Mucosa of stomach (tissue), 1 donor: Measurements from ENCODE around the gene NLGN1.

Source experiments
- H3K27me3 ChIP-seq: one replicate; pipeline ENCODE4 v1.7.0; 2013; ENCODE audit warnings: mild to moderate bottlenecking, low read length; ENCODE audit not compliant: control insufficient read depth, insufficient read depth
- H3K36me3 ChIP-seq: one replicate; pipeline ENCODE4 v1.7.0; 2013; ENCODE audit warnings: low read length; ENCODE audit not compliant: control insufficient read depth, insufficient read depth
- H3K4me1 ChIP-seq: one replicate; pipeline ENCODE4 v1.7.0; 2013; ENCODE audit warnings: mild to moderate bottlenecking, low read length; ENCODE audit not compliant: control insufficient read depth, insufficient read depth
- H3K4me3 ChIP-seq: one replicate; pipeline ENCODE4 v1.7.0; 2013; ENCODE audit warnings: low read length
- H3K9ac ChIP-seq: one replicate; pipeline ENCODE4 v1.7.0; 2013; ENCODE audit warnings: mild to moderate bottlenecking, low read length, moderate library complexity
- H3K9me3 ChIP-seq: one replicate; pipeline ENCODE4 v1.7.0; 2013; ENCODE audit warnings: mild to moderate bottlenecking, low read length, moderate library complexity; ENCODE audit not compliant: control insufficient read depth
- donor health status: Pancreatic carcinoma.

NLGN1 gene

DNA sequence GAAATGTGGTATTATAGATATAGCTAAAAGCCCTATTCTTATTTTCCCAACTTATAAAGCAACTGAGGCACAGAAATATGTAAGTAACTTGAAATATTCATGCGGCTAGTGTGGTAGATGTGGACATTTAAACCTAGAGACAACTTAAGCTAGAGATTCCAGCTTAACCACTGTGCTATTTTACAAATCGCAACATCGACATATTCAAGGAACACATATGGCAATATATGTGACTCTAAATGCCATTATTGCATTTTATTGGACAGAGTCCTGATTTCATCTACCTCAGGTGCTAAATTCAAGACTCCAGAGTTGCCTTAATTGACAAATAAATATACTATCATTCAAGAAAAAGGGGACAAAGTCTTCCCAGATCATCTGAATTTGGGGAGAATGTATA is 442.3 kb downstream of the NLGN1 start:
- no peak overlapping the region for H3K9ac ChIP-seq

DNA sequence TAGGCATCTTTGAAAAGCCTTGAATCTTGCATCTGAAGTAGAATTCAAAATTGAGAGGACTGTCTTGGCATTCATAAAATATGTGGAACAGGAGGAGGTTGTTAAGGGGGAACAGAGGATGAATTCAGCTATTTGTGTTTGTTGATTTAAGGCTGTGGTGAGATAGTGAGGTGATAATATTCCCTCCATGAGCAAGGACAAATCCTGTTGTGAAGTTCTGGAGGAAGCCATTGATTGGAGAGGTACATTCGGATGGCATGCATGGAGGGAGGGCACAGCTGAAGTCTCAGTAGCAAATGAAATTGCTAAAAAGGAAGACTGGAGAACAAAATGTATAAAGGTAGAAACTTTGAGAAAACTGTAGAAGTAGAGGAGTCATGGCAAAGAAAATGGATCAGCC is 443.8 kb downstream of the NLGN1 start:
- no peaks in the 10 kb centered on the region for H3K27me3 ChIP-seq
- H3K9me3 ChIP-seq = no peaks in the 10 kb centered on the region
- no peaks in the 10 kb centered on the region for H3K36me3 ChIP-seq
- H3K4me1 ChIP-seq = no peaks in the 10 kb centered on the region
- no peak overlapping the region for H3K4me3 ChIP-seq
- H3K9ac ChIP-seq = no peak overlapping the region

More for the DNA sequence above, 442.3 kb downstream of the NLGN1 start:
- no peaks in the 10 kb centered on the region for H3K4me1 ChIP-seq
- H3K9me3 ChIP-seq = no peaks in the 10 kb centered on the region
- no peak overlapping the region for H3K4me3 ChIP-seq
- no peaks in the 10 kb centered on the region for H3K27me3 ChIP-seq
- no peaks in the 10 kb centered on the region for H3K36me3 ChIP-seq

DNA sequence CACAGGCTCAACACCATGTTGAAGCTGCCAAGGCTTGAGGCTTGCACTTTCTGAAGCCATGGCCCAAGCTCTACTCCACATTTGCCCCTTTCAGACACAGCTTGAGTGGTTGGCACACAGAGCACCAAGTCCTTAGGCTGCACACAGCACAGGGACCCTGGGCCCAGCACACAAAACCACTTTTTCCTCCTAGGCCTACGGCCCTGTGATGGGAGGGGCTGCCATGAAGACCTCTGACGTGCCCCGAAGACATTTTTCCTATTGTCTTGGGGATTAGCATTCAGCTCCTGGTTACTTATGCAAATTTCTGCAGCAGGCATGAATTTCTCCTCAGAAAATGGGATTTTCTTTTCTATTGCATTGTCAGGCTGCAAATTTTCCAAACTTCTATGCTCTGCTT is 445.5 kb downstream of the NLGN1 start:
- H3K9ac ChIP-seq = no peak overlapping the region
- H3K36me3 ChIP-seq = no peaks in the 10 kb centered on the region
- H3K4me1 ChIP-seq = no peaks in the 10 kb centered on the region
- H3K9me3 ChIP-seq = no peaks in the 10 kb centered on the region
- H3K27me3 ChIP-seq = no peaks in the 10 kb centered on the region
- no peak overlapping the region for H3K4me3 ChIP-seq

GRCh38 chr3:173846584-173846983 is 449.0 kb downstream of the NLGN1 start:
- no peak overlapping the region for H3K9ac ChIP-seq

GRCh38 chr3:173849489-173849888 is 451.9 kb downstream of the NLGN1 start:
- Histone ChIP-seq H3K36me3 (no peaks in the 10 kb centered on the region), H3K4me1 (no peaks in the 10 kb centered on the region), H3K9ac (no peak overlapping the region)

More at GRCh38 chr3:173846584-173846983, 449.0 kb downstream of the NLGN1 start:
- H3K27me3 ChIP-seq = no peaks in the 10 kb centered on the region
- H3K4me3 ChIP-seq = no peak overlapping the region
- H3K9me3 ChIP-seq = no peaks in the 10 kb centered on the region
- no peaks in the 10 kb centered on the region for H3K4me1 ChIP-seq
- H3K36me3 ChIP-seq = no peaks in the 10 kb centered on the region

DNA sequence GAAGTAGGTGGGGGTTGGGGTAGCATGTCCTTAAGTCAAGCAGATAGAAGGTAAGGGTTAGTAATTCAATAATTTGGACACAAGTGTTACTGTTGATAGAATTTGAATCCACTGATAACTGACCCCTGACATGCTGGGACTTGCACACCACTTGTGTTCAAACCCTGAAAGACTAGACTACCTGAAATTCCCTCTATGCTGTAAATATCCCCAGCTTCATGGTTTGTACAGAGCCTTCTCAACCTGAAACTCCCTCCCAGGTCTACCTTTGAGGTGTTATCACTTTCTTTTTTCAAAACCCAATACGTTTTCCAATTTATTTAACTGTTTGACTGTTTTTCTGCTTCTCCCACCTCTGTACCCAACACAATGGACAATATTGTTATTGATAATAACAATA is 459.6 kb downstream of the NLGN1 start:
- Histone ChIP-seq H3K4me1 (no peaks in the 10 kb centered on the region), H3K9me3 (no peaks in the 10 kb centered on the region), H3K9ac (no peak overlapping the region), H3K27me3 (no peaks in the 10 kb centered on the region), H3K36me3 (no peaks in the 10 kb centered on the region), H3K4me3 (no peak overlapping the region)

More at GRCh38 chr3:173849489-173849888, 451.9 kb downstream of the NLGN1 start:
- Histone ChIP-seq H3K9me3 (no peaks in the 10 kb centered on the region), H3K4me3 (no peak overlapping the region), H3K27me3 (no peaks in the 10 kb centered on the region)

DNA sequence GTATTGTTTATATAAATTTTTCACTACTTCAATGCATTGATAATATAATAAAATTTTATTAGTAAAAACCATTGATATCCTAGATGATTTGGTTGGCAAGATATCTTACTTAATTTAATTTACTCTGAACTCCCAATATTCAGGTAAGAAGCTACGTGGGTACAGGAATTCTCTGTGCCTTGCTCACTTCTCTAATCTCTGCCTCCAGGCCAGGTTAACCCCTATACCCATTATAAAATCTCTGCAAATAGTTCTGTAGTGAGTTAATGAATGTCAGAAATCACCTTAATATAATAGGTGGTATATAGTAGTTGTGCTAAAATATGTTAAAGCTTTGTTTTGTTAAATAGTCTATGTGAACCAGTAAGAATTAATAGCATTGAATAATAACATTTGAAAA is 465.2 kb downstream of the NLGN1 start:
- no peaks in the 10 kb centered on the region for H3K27me3 ChIP-seq
- no peaks in the 10 kb centered on the region for H3K4me1 ChIP-seq
- no peak overlapping the region for H3K9ac ChIP-seq
- H3K36me3 ChIP-seq = no peaks in the 10 kb centered on the region
- no peaks in the 10 kb centered on the region for H3K9me3 ChIP-seq
- H3K4me3 ChIP-seq = no peak overlapping the region

GRCh38 chr3:173863551-173863950 is 466.0 kb downstream of the NLGN1 start:
- no peak overlapping the region for H3K9ac ChIP-seq
- no peaks in the 10 kb centered on the region for H3K36me3 ChIP-seq
- no peaks in the 10 kb centered on the region for H3K27me3 ChIP-seq
- no peaks in the 10 kb centered on the region for H3K9me3 ChIP-seq
- no peaks in the 10 kb centered on the region for H3K4me1 ChIP-seq
- H3K4me3 ChIP-seq = no peak overlapping the region

GRCh38 chr3:173865900-173866498 is 468.5 kb downstream of the NLGN1 start:
- Histone ChIP-seq H3K36me3 (no peaks in the 10 kb centered on the region), H3K4me3 (no peak overlapping the region), H3K27me3 (no peaks in the 10 kb centered on the region), H3K9ac (no peak overlapping the region), H3K9me3 (no peaks in the 10 kb centered on the region), H3K4me1 (no peaks in the 10 kb centered on the region)

DNA sequence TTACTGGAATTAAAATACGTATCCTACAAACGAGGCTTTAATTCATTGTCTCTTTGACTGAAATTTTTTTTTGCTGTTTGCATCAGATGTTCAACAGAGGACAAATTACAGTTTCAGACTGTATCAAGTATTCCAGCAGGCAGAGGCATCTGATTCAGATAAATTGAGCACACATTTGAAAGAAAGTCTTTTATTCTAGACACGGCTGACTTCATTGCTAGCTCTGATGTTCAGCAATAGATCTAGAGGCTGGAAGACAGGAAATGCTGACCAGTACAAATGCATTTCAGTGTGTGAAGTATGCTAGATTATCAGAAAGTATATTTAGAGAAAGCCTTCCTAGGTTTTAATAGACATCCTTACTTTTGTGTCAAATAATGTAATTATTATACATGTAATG is 472.2 kb downstream of the NLGN1 start:
- Histone ChIP-seq H3K27me3 (no peaks in the 10 kb centered on the region), H3K9ac (no peak overlapping the region), H3K9me3 (no peaks in the 10 kb centered on the region), H3K4me3 (no peak overlapping the region), H3K4me1 (no peaks in the 10 kb centered on the region), H3K36me3 (no peaks in the 10 kb centered on the region)

- H3K4me1 ChIP-seq = no peaks in the 10 kb centered on the region
- no peaks in the 10 kb centered on the region for H3K36me3 ChIP-seq
- no peaks in the 10 kb centered on the region for H3K9me3 ChIP-seq
- H3K9ac ChIP-seq = no peak overlapping the region
- H3K27me3 ChIP-seq = no peaks in the 10 kb centered on the region
- no peak overlapping the region for H3K4me3 ChIP-seq
These were observed 473.4 kb downstream of the NLGN1 start for GRCh38 chr3:173870976-173871375.

GRCh38 chr3:173875790-173876189 is 478.2 kb downstream of the NLGN1 start:
- no peak overlapping the region for H3K4me3 ChIP-seq
- H3K9ac ChIP-seq = no peak overlapping the region
- H3K27me3 ChIP-seq = no peaks in the 10 kb centered on the region
- H3K4me1 ChIP-seq = no peaks in the 10 kb centered on the region
- H3K9me3 ChIP-seq = no peaks in the 10 kb centered on the region
- H3K36me3 ChIP-seq = no peaks in the 10 kb centered on the region

DNA sequence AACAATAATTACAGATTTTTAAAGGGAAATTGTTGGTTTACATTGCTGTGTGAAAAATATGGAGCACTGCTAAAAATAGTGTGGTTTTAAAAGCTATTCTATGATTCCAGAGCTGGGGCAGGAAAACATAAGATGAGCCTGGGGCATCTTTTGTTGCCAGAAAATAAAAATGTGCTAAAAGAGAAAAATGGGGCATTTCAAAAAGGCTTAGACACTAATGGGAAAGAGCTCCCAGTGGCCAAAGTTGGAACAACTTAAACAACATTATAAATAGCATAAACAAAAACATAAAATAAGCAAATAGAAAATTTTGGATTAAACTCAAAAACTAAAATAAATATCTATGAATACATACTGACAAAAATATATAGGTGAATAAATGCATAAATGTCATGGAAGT is 478.9 kb downstream of the NLGN1 start:
- no peaks in the 10 kb centered on the region for H3K36me3 ChIP-seq
- no peaks in the 10 kb centered on the region for H3K9me3 ChIP-seq
- no peak overlapping the region for H3K4me3 ChIP-seq
- no peak overlapping the region for H3K9ac ChIP-seq
- no peaks in the 10 kb centered on the region for H3K4me1 ChIP-seq
- no peaks in the 10 kb centered on the region for H3K27me3 ChIP-seq
